Measurements from ENCODE around the gene TMPRSS5.

GRCh38 chr11:113715882-113716625 lies 9.9 kb upstream of the TMPRSS5 start:
- no peak for TF ChIP-seq CTCF (IDR thresholded peaks at IDR 0.05 in 2 of 3, conservative IDR thresholded peaks at IDR 0.05 in 1 of 3; ENCODE audit: control insufficient read depth in 2 of 3, extremely low read depth in 1 of 3, insufficient read depth in 1 of 3, low read depth in 3 of 3, low read length in 3 of 3)
- no peak for TF ChIP-seq POLR2A (IDR thresholded peaks at IDR 0.05; ENCODE audit: low read depth, low read length)
- no peak for TF ChIP-seq SREBF2 (IDR thresholded peaks at IDR 0.05; ENCODE audit: low read length)
- TF ChIP-seq NFYA (IDR thresholded peaks at IDR 0.05; ENCODE audit: borderline replicate concordance, low read depth, low read length) = no peak

All from GM12878 (cell line).